ENCODE measurements around the gene NACA. TPM values are rescaled to one million over a fixed set of nuclear protein-coding genes. Genes with fewer than 3 reads are reported as not detected.

The NACA gene
- total RNA-seq, 1 experiment from 2014 or later, result 896 TPM

DNA sequence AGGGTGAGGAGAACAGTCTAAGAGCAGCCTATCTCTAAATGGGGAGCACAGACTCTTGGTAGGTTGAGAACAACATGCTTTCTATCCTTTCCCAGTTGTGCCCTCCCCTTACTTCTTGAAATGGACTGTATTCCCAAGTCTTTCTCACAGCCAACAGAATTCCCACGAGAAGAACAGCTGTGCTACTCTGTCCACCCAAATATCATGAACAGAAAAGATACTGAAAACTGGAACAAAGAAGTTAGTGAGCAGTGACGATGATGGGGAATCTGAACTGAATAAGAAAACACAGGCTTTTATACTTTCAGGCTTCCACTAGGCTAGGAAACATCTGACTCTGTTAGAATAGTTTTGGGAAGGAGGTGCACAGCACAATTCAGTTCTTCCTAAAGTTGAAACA, 3.4 kb downstream of the NACA start:
- CTCF ChIA-PET, result no interaction called here
- no TSS peak for BruUV-seq (replicated peaks)
- peak overlapping the region; percentile 85; the same call in 1 of the 2 replicates for H3K4me2 ChIP-seq (ENCODE audit: low read length)
- H3K36me3 ChIP-seq (ENCODE audit: control insufficient read depth in 1 of 2, insufficient read depth in 2 of 2, low read length in 2 of 2), result peaks cover 26 to 61% of the 10 kb centered on the region in 2 experiments
- H3K27me3 ChIP-seq (ENCODE audit: insufficient read depth, low read length), result no peaks in the 10 kb centered on the region
- ATAC-seq (no peak), DNase-seq (ENCODE audit: low read depth, low spot score) (no peak)
- peaks cover 21 to 42% of the 10 kb centered on the region in 2 experiments; a peak in 3 of 4 replicates for H3K4me1 ChIP-seq (ENCODE audit: control insufficient read depth in 1 of 2, insufficient read depth in 2 of 2, low read length in 2 of 2)
- RAD21 ChIA-PET (ENCODE audit: low non-redundant PET in 1 of 2, low total read pairs in 2 of 2, uncharacterized antibody in 2 of 2, unreplicated experiment in 2 of 2), result no interaction called here
- H3K4me3 ChIP-seq (replicated peaks in 1 of 2; ENCODE audit: low read depth in 1 of 2, low read length in 2 of 2), result no peak overlapping the region
- peaks cover 38% of the 10 kb centered on the region; the same call in 1 of the 2 replicates for H4K20me1 ChIP-seq (ENCODE audit: insufficient read depth)
- intact Hi-C loops (cut with micrococcal nuclease), result no loop called here
- no peaks in the 10 kb centered on the region for H3K9me3 ChIP-seq (ENCODE audit: control insufficient read depth in 1 of 2, insufficient read depth in 1 of 2, low read depth in 1 of 2, low read length in 2 of 2)
- 0 out of 2 replicates have a peak overlapping the region, but pooled peaks have one; percentile 0 for H3K9ac ChIP-seq (ENCODE audit: low read length)
- H2AFZ ChIP-seq (ENCODE audit: low read depth, low read length, poor library complexity, severe bottlenecking), result no peak overlapping the region
- no peaks in the 10 kb centered on the region for H3K9me2 ChIP-seq (ENCODE audit: insufficient read depth)
- 0 out of 2 replicates have a peak, but pooled peaks have one; percentile 10 for TF ChIP-seq POLR2AphosphoS5 (IDR thresholded peaks at IDR 0.05; ENCODE audit: low read depth, low read length)
- TF ChIP-seq CBX3 (IDR thresholded peaks at IDR 0.05; ENCODE audit: low read depth), result no peak
- H3K79me2 ChIP-seq (ENCODE audit: insufficient read depth, low read length), result peaks cover 82% of the 10 kb centered on the region
- peak overlapping the region; percentile 23 for H3K27ac ChIP-seq (ENCODE audit: low read depth, low read length)
- POLR2A ChIA-PET, result no interaction called here

DNA sequence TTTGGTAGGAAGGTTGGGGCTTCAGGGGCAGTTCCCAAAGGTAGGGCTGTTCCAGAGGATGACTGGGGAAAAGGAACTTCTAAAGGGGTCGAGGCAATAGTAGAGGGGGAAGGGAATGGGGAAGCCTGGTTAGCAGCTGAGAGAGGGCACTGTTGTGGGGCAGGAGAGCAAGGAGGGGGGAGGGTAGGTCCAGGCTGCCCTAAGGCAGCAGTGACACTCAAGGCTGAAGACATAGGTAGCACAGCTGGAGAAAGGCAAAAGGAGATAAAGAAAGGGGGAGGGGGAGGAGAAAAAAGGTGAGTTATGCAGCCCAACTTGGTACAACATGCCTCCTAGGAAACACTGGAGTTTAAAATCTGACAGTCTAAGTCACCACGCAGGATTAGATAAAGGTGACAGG, 3.9 kb downstream of the NACA start:
- Histone ChIP-seq H3K9ac (ENCODE audit: low read length) (no peak overlapping the region), H3K27me3 (ENCODE audit: insufficient read depth, low read length) (no peaks in the 10 kb centered on the region), H4K20me1 (ENCODE audit: insufficient read depth) (peaks cover 43% of the 10 kb centered on the region; the same call in 1 of the 2 replicates), H2AFZ (ENCODE audit: low read depth, low read length, poor library complexity, severe bottlenecking) (no peak overlapping the region), H3K79me2 (ENCODE audit: insufficient read depth, low read length) (peaks cover 87% of the 10 kb centered on the region), H3K4me1 (ENCODE audit: control insufficient read depth in 1 of 2, insufficient read depth in 2 of 2, low read length in 2 of 2) (peaks cover 20 to 40% of the 10 kb centered on the region in 2 experiments; a peak in 3 of 4 replicates), H3K9me3 (ENCODE audit: control insufficient read depth in 1 of 2, insufficient read depth in 1 of 2, low read depth in 1 of 2, low read length in 2 of 2) (no peaks in the 10 kb centered on the region), H3K9me2 (ENCODE audit: insufficient read depth) (no peaks in the 10 kb centered on the region), H3K4me2 (ENCODE audit: low read length) (no peak overlapping the region), H3K27ac (ENCODE audit: low read depth, low read length) (peak overlapping the region; percentile 23; the same call in 1 of the 2 replicates), H3K4me3 (replicated peaks in 1 of 2; ENCODE audit: low read depth in 1 of 2, low read length in 2 of 2) (no peak overlapping the region), H3K36me3 (ENCODE audit: control insufficient read depth in 1 of 2, insufficient read depth in 2 of 2, low read length in 2 of 2) (peaks cover 26 to 64% of the 10 kb centered on the region in 2 experiments)
- BruUV-seq (replicated peaks), result no TSS peak
- ChIA-PET CTCF (no interaction called here), POLR2A (interaction anchor here (0.8 to 1.4 kb wide), 2 partner anchors 11 to 32 kb away, joined by 3 read pairs; no protein-coding TSS in a partner anchor), RAD21 (ENCODE audit: low non-redundant PET in 1 of 2, low total read pairs in 2 of 2, uncharacterized antibody in 2 of 2, unreplicated experiment in 2 of 2) (no interaction called here)
- ATAC-seq, result no peak
- intact Hi-C loops (cut with micrococcal nuclease), result no loop called here
- DNase-seq (ENCODE audit: low read depth, low spot score), result no peak
- no peak for TF ChIP-seq SP1 (IDR thresholded peaks at IDR 0.05; ENCODE audit: low read depth)
- TF ChIP-seq, protein P1, sequence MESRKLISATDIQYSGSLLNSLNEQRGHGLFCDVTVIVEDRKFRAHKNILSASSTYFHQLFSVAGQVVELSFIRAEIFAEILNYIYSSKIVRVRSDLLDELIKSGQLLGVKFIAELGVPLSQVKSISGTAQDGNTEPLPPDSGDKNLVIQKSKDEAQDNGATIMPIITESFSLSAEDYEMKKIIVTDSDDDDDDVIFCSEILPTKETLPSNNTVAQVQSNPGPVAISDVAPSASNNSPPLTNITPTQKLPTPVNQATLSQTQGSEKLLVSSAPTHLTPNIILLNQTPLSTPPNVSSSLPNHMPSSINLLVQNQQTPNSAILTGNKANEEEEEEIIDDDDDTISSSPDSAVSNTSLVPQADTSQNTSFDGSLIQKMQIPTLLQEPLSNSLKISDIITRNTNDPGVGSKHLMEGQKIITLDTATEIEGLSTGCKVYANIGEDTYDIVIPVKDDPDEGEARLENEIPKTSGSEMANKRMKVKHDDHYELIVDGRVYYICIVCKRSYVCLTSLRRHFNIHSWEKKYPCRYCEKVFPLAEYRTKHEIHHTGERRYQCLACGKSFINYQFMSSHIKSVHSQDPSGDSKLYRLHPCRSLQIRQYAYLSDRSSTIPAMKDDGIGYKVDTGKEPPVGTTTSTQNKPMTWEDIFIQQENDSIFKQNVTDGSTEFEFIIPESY (IDR thresholded peaks at IDR 0.05; ENCODE audit: extremely low read depth, insufficient replicate concordance, low read length), result no peak
- no peak for TF ChIP-seq POLR2AphosphoS5 (IDR thresholded peaks at IDR 0.05; ENCODE audit: low read depth, low read length)
- TF ChIP-seq SRF (IDR thresholded peaks at IDR 0.05; ENCODE audit: low read depth), result no peak
- no peak for TF ChIP-seq EZH2 (IDR thresholded peaks at IDR 0.05)
- TF ChIP-seq ELF1 (IDR thresholded peaks at IDR 0.05; ENCODE audit: borderline replicate concordance, low read depth), result no peak
- no peak for TF ChIP-seq YY1 (IDR thresholded peaks at IDR 0.05; ENCODE audit: extremely low read depth, insufficient replicate concordance, low read depth, low read length)
- no peak for TF ChIP-seq FOSL1 (IDR thresholded peaks at IDR 0.05; ENCODE audit: low read depth)
- TF ChIP-seq EGR1 (IDR thresholded peaks at IDR 0.05; ENCODE audit: low read depth), result no peak
- TF ChIP-seq, protein P2, sequence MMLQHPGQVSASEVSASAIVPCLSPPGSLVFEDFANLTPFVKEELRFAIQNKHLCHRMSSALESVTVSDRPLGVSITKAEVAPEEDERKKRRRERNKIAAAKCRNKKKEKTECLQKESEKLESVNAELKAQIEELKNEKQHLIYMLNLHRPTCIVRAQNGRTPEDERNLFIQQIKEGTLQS (IDR thresholded peaks at IDR 0.05), result no peak
- TF ChIP-seq SIN3A (IDR thresholded peaks at IDR 0.05; ENCODE audit: low read depth), result no peak
- no peak for TF ChIP-seq ZNF274 (IDR thresholded peaks at IDR 0.05; ENCODE audit: low read depth, low read length)
- TF ChIP-seq, protein P3, sequence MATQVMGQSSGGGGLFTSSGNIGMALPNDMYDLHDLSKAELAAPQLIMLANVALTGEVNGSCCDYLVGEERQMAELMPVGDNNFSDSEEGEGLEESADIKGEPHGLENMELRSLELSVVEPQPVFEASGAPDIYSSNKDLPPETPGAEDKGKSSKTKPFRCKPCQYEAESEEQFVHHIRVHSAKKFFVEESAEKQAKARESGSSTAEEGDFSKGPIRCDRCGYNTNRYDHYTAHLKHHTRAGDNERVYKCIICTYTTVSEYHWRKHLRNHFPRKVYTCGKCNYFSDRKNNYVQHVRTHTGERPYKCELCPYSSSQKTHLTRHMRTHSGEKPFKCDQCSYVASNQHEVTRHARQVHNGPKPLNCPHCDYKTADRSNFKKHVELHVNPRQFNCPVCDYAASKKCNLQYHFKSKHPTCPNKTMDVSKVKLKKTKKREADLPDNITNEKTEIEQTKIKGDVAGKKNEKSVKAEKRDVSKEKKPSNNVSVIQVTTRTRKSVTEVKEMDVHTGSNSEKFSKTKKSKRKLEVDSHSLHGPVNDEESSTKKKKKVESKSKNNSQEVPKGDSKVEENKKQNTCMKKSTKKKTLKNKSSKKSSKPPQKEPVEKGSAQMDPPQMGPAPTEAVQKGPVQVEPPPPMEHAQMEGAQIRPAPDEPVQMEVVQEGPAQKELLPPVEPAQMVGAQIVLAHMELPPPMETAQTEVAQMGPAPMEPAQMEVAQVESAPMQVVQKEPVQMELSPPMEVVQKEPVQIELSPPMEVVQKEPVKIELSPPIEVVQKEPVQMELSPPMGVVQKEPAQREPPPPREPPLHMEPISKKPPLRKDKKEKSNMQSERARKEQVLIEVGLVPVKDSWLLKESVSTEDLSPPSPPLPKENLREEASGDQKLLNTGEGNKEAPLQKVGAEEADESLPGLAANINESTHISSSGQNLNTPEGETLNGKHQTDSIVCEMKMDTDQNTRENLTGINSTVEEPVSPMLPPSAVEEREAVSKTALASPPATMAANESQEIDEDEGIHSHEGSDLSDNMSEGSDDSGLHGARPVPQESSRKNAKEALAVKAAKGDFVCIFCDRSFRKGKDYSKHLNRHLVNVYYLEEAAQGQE (IDR thresholded peaks at IDR 0.05; ENCODE audit: low read depth), result no peak
- no peak for TF ChIP-seq JUND (IDR thresholded peaks at IDR 0.05)
- TF ChIP-seq, protein P4, sequence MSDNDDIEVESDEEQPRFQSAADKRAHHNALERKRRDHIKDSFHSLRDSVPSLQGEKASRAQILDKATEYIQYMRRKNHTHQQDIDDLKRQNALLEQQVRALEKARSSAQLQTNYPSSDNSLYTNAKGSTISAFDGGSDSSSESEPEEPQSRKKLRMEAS (IDR thresholded peaks at IDR 0.05), result no peak

Measured in HCT116 (cell line).